GM23248 (cell line): ENCODE measurements around the gene TNFRSF19.

ENCODE experiments used
- EZH2 ChIP-seq: fragments of 200-600 bp; sonication (generic); IDR thresholded peaks from 2 replicates; pipeline ENCODE4 v1.6.1; 2018; ENCODE audit warnings: antibody characterized with exemption, mild to moderate bottlenecking; ENCODE audit not compliant: insufficient read depth, poor library complexity, severe bottlenecking
- EZH2phosphoT487 ChIP-seq: fragments of 200-600 bp; sonication (generic); IDR thresholded peaks from 2 replicates; pipeline ENCODE4 v1.6.1; 2018; ENCODE audit warnings: antibody characterized with exemption, moderate library complexity, mild to moderate bottlenecking, low read depth; ENCODE audit not compliant: insufficient read depth

GRCh38 chr13:23578411-23579071, 8.3 kb downstream of the TNFRSF19 start:
- no peak for TF ChIP-seq EZH2
- TF ChIP-seq EZH2phosphoT487: no peak
